Measurements from ENCODE around the gene FAM222B. TPM values are rescaled to one million over a fixed set of nuclear protein-coding genes. Genes with fewer than 3 reads are reported as not detected.

FAM222B gene
- total and polyA plus RNA-seq, 2 of the 4 experiments (the other 2 are of a cell fraction), result 2.5 to 10.8 TPM

- no peak overlapping the region for H3K4me2 ChIP-seq (ENCODE audit: low read depth, low read length)
- H4K5ac ChIP-seq (ENCODE audit: low read depth, low read length), result no peak overlapping the region
- no peak overlapping the region for H3K9ac ChIP-seq (ENCODE audit: low read depth, low read length)
- peaks cover 66% of the 10 kb centered on the region for H4K20me1 ChIP-seq (ENCODE audit: insufficient read depth, low read length)
- ATAC-seq (ENCODE audit: low read depth) (no peak), DNase-seq (no peak)
- peaks cover 49% of the 10 kb centered on the region for H3K36me3 ChIP-seq (ENCODE audit: control insufficient read depth, insufficient read depth, low read length)
- TF ChIP-seq MAZ (IDR thresholded peaks at IDR 0.05; ENCODE audit: borderline replicate concordance, low read depth, low read length) (no peak), MAFK (IDR thresholded peaks at IDR 0.05; ENCODE audit: low read depth, low read length) (no peak), CTCF (conservative IDR thresholded peaks at IDR 0.05; ENCODE audit: low read depth, low read length) (no peak), POLR2A (IDR thresholded peaks at IDR 0.05; ENCODE audit: low read depth, low read length) (no peak), RAD21 (IDR thresholded peaks at IDR 0.05; ENCODE audit: low read length) (no peak), RFX5 (IDR thresholded peaks at IDR 0.05; ENCODE audit: low read depth, low read length) (no peak), BHLHE40 (IDR thresholded peaks at IDR 0.05; ENCODE audit: low read depth, low read length) (no peak), RCOR1 (IDR thresholded peaks at IDR 0.05; ENCODE audit: insufficient replicate concordance, low read length) (no peak), ELK1 (IDR thresholded peaks at IDR 0.05; ENCODE audit: borderline replicate concordance, low read depth, low read length) (no peak), FOS (IDR thresholded peaks at IDR 0.05; ENCODE audit: low read depth, low read length) (no peak)
- no peak overlapping the region for H3K56ac ChIP-seq (ENCODE audit: extremely low read depth, insufficient read depth, low read length)
- no peak overlapping the region for H2AK9ac ChIP-seq (replicated peaks; ENCODE audit: low read depth, low read length, poor library complexity)
- H3K79me1 ChIP-seq (ENCODE audit: low read depth in 1 of 2, low read length in 2 of 2), result peaks cover 20 to 80% of the 10 kb centered on the region in 2 experiments
- POLR2A ChIA-PET (ENCODE audit: unreplicated experiment), result interaction anchor here (0.6 kb wide), 1 partner anchor 33 kb away, joined by 4 read pairs; no protein-coding TSS in a partner anchor
- dilution Hi-C loops (cut with HindIII; ENCODE audit: low sequenced_read_pairs, unreplicated experiment), result no loop called here
- intact Hi-C loops (cut with micrococcal nuclease), result no loop called here
- CTCF ChIA-PET, result interaction anchor here (0.6 to 5.4 kb wide), 4 partner anchors 9 to 817 kb away, joined by 4 to 60 read pairs (median 8); partner anchors contain the start of genes NEK8 and TLCD1
- in situ Hi-C loops (cut with MboI; ENCODE audit: low sequenced_read_pairs), result no loop called here
- H3K23ac ChIP-seq (ENCODE audit: low read depth, low read length), result no peak overlapping the region
- BruUV-seq (replicated peaks), result no TSS peak
- WGBS, 2 experiments (ENCODE audit: extremely low coverage in 2 of 2, insufficient read length in 1 of 2), result 87% methylated on average over 3 of the region's 10 CpGs; no CpG with 5 or more reads in 1 of the 2 experiments
- H2AFZ ChIP-seq (replicated peaks; ENCODE audit: low read length, poor library complexity), result no peak overlapping the region
- no peak overlapping the region for H3K4me3 ChIP-seq (ENCODE audit: insufficient read depth, low read depth, low read length)
- H3K27ac ChIP-seq (ENCODE audit: insufficient read depth, low read length), result no peak overlapping the region
- no peak overlapping the region for H2BK15ac ChIP-seq (ENCODE audit: low read depth, low read length)
- H2BK120ac ChIP-seq (ENCODE audit: low read depth, low read length), result no peak overlapping the region
- no peak overlapping the region for H3K4ac ChIP-seq (ENCODE audit: low read depth, low read length)
- H3K9me1 ChIP-seq (ENCODE audit: insufficient read depth, low read length), result no peaks in the 10 kb centered on the region
- H3K27me3 ChIP-seq (ENCODE audit: control insufficient read depth, insufficient read depth, low read length), result no peaks in the 10 kb centered on the region
- no peak overlapping the region for H2BK20ac ChIP-seq (ENCODE audit: low read depth, low read length)
- no peak overlapping the region for H4K8ac ChIP-seq (ENCODE audit: low read depth in 2 of 2, low read length in 2 of 2)
- H2BK5ac ChIP-seq (ENCODE audit: low read depth, low read length, poor library complexity, severe bottlenecking), result no peak overlapping the region
- no peak overlapping the region for H2AK5ac ChIP-seq (ENCODE audit: low read depth, low read length)
- H3K4me1 ChIP-seq (ENCODE audit: control insufficient read depth, insufficient read depth, low read length), result peaks cover 5% of the 10 kb centered on the region
- no peaks in the 10 kb centered on the region for H3K9me3 ChIP-seq (ENCODE audit: control insufficient read depth, insufficient read depth, low read length)
- no peak overlapping the region for H3K18ac ChIP-seq (ENCODE audit: low read depth, low read length)
- H4K91ac ChIP-seq (ENCODE audit: insufficient read depth, low read depth, low read length), result no peak overlapping the region
- H3K14ac ChIP-seq (replicated peaks; ENCODE audit: low read depth, low read length), result no peak overlapping the region
These were observed 90.8 kb downstream of the FAM222B start for GRCh38 chr17:28751600-28752366.

All from IMR-90 (cell line).